Activated B cell treated with CpG ODN at 0.5 μM for 24 hours (primary cell): ENCODE results near the gene CES2. TPM values are rescaled to one million over a fixed set of nuclear protein-coding genes. Genes with fewer than 3 reads are reported as not detected.

ENCODE experiments used
- ATAC-seq: fragments of 200-7000 bp; cut with Tn5 transposase; one replicate; pipeline ENCODE4 v1.10.0; 2021; ENCODE audit warnings: low read depth, mild to moderate bottlenecking, moderate library complexity
- CTCF ChIA-PET: fragments of 350-600 bp; sonication (Branson Sonifier 250); formaldehyde crosslinking; loops from one replicate; lab custom pipeline; 2021; ENCODE audit warnings: antibody characterized with exemption; lab: Charles Lee
- POLR2A ChIA-PET: fragments of 350-600 bp; sonication (Branson Sonifier 250); formaldehyde crosslinking; loops from one replicate; lab custom pipeline; 2021; ENCODE audit warnings: antibody characterized with exemption; lab: Charles Lee
- DNase-seq: peaks from one replicate; pipeline ENCODE4 v3.0.0; 2022
- H3K27ac Mint-ChIP-seq: one replicate; pipeline ENCODE4 v1.8.0; 2020; ENCODE audit warnings: mixed read lengths
- H3K27me3 Mint-ChIP-seq: one replicate; pipeline ENCODE4 v1.8.0; 2021; ENCODE audit warnings: mixed read lengths
- H3K36me3 Mint-ChIP-seq: one replicate; pipeline ENCODE4 v1.8.0; 2021; ENCODE audit warnings: low read depth, mixed read lengths
- H3K4me1 Mint-ChIP-seq: one replicate; pipeline ENCODE4 v1.8.0; 2021; ENCODE audit warnings: mixed read lengths
- H3K4me3 Mint-ChIP-seq: one replicate; pipeline ENCODE4 v1.8.0; 2020; ENCODE audit warnings: mild to moderate bottlenecking, mixed read lengths
- H3K9me3 Mint-ChIP-seq: one replicate; pipeline ENCODE4 v1.8.0; 2020; ENCODE audit warnings: mixed read lengths
- CTCF ChIP-seq: fragments of 200-600 bp; IDR thresholded peaks from one replicate; pipeline ENCODE4 v1.8.0; 2022; ENCODE audit warnings: antibody characterized with exemption, mild to moderate bottlenecking
- intact Hi-C: fragments of 100-400 bp; cut with micrococcal nuclease; formaldehyde crosslinking; loops from one replicate; pipeline ENCODE4 v1.15.1; 2024
- total RNA-seq: library from RNA; stranded (reverse); gene quantifications from 2 replicates; pipeline ENCODE4 v1.2.3, GENCODE V29; 2022

Gene CES2
- total RNA-seq, 1 donor from 2014 or later: 34.7 TPM

DNA sequence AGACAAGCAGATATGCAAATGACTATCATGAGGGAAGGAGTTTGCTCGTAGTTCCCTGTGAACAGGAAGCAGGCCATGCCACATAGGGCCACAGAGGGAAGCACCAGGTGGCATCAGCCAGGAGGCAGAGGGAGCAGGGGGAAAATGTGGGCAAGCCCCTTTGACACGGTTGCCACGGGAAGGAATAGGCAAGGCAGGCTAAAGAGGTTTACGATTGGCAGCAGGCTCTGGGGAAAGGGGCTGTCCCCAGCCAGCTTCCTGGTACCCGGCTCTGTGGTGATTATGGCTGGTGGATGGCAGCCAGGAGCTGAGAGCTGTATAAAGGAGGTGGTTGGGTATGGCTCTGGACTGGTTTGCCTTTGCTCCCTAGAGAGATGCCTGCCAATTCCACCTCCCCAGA is 26.6 kb downstream of the CES2 start:
- H3K27ac Mint-ChIP-seq: peak overlapping the region; percentile 81

GRCh38 chr16:66964049-66964448 is 28.7 kb downstream of the CES2 start:
- no peak overlapping the region for H3K27ac Mint-ChIP-seq

More for the DNA sequence above, 26.6 kb downstream of the CES2 start:
- Mint-ChIP-seq H3K36me3 (no peaks in the 10 kb centered on the region), H3K4me1 (peaks cover 14% of the 10 kb centered on the region), H3K4me3 (peak overlapping the region; percentile 56), H3K9me3 (no peaks in the 10 kb centered on the region), H3K27me3 (peaks cover 3% of the 10 kb centered on the region)
- ATAC-seq (peak; percentile 59), DNase-seq (no peak)
- POLR2A ChIA-PET: interaction anchor here (0.5 kb wide), 1 partner anchor 150 kb away, joined by 3 read pairs; no protein-coding TSS in a partner anchor
- CTCF ChIA-PET: interaction anchor here (1.2 to 1.5 kb wide), 3 partner anchors 10 to 223 kb away, joined by 4 to 5 read pairs (median 4); no protein-coding TSS in a partner anchor
- TF ChIP-seq CTCF: no peak
- intact Hi-C loops: no loop called here

GRCh38 chr16:66968847-66969246 is 33.5 kb downstream of the CES2 start:
- Mint-ChIP-seq H3K27me3 (peaks cover 3% of the 10 kb centered on the region), H3K4me1 (no peaks in the 10 kb centered on the region), H3K36me3 (no peaks in the 10 kb centered on the region), H3K9me3 (no peaks in the 10 kb centered on the region), H3K4me3 (no peak overlapping the region), H3K27ac (no peak overlapping the region)
- ChIA-PET CTCF (interaction anchor here (0.6 kb wide), 1 partner anchor 12 kb away, joined by 3 read pairs; no protein-coding TSS in a partner anchor), POLR2A (interaction anchor here (0.5 kb wide), 1 partner anchor 209 kb away, joined by 7 read pairs; no protein-coding TSS in a partner anchor)
- TF ChIP-seq CTCF: no peak
- ATAC-seq: no peak
- no peak for DNase-seq
- intact Hi-C loops: no loop called here

More at GRCh38 chr16:66964049-66964448, 28.7 kb downstream of the CES2 start:
- ChIA-PET CTCF (no interaction called here), POLR2A (no interaction called here)
- DNase-seq (no peak), ATAC-seq (no peak)
- no peak for TF ChIP-seq CTCF
- Mint-ChIP-seq H3K4me1 (peaks cover 14% of the 10 kb centered on the region), H3K4me3 (no peak overlapping the region), H3K27me3 (peaks cover 3% of the 10 kb centered on the region), H3K9me3 (no peaks in the 10 kb centered on the region), H3K36me3 (no peaks in the 10 kb centered on the region)
- intact Hi-C loops: no loop called here

GRCh38 chr16:66970775-66971720 is 35.7 kb downstream of the CES2 start:
- no peaks in the 10 kb centered on the region for H3K4me1 Mint-ChIP-seq
- ChIA-PET CTCF (no interaction called here), POLR2A (no interaction called here)
- no peak for TF ChIP-seq CTCF
- DNase-seq (no peak), ATAC-seq (no peak)
- H3K9me3 Mint-ChIP-seq: no peaks in the 10 kb centered on the region
- intact Hi-C loops: no loop called here
- H3K36me3 Mint-ChIP-seq: no peaks in the 10 kb centered on the region
- peaks cover 6% of the 10 kb centered on the region for H3K27me3 Mint-ChIP-seq
- H3K4me3 Mint-ChIP-seq: no peak overlapping the region
- H3K27ac Mint-ChIP-seq: no peak overlapping the region

DNA sequence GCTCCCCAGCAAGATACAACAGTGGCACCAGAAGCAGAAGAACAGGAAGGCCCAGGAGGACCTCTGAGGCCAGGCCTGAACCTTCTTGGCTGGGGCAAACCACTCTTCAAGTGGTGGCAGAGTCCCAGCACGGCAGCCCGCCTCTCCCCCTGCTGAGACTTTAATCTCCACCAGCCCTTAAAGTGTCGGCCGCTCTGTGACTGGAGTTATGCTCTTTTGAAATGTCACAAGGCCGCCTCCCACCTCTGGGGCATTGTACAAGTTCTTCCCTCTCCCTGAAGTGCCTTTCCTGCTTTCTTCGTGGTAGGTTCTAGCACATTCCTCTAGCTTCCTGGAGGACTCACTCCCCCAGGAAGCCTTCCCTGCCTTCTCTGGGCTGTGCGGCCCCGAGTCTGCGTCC is 37.7 kb downstream of the CES2 start:
- DNase-seq: no peak
- H3K27me3 Mint-ChIP-seq: peaks cover 6% of the 10 kb centered on the region
- CTCF ChIA-PET: no interaction called here
- ATAC-seq: no peak
- no peaks in the 10 kb centered on the region for H3K36me3 Mint-ChIP-seq
- intact Hi-C loops: no loop called here
- H3K27ac Mint-ChIP-seq: no peak overlapping the region
- no peak overlapping the region for H3K4me3 Mint-ChIP-seq
- POLR2A ChIA-PET: no interaction called here
- no peaks in the 10 kb centered on the region for H3K4me1 Mint-ChIP-seq
- no peak for TF ChIP-seq CTCF
- H3K9me3 Mint-ChIP-seq: no peaks in the 10 kb centered on the region
